SU-DHL-6 (cell line): Measurements from ENCODE around the gene NCAPD3.

Source experiments
- H2AFZ ChIP-seq: fragments of 200-600 bp; sonication (generic); 2 replicates; pipeline ENCODE4 v1.6.1; 2014; ENCODE audit warnings: low read depth, mild to moderate bottlenecking, moderate library complexity, mixed read lengths, antibody characterized with exemption, low read length; ENCODE audit not compliant: severe bottlenecking
- H3F3A ChIP-seq: fragments of 200-600 bp; shearing (Covaris generic); 2 replicates; pipeline ENCODE4 v1.6.0; 2016; ENCODE audit warnings: antibody characterized with exemption, mild to moderate bottlenecking; ENCODE audit not compliant: insufficient read depth
- H3K27ac ChIP-seq: fragments of 200-600 bp; sonication (generic); 2 replicates; pipeline ENCODE4 v1.5.1; 2016; ENCODE audit warnings: low read depth, mild to moderate bottlenecking, low read length, moderate library complexity, mixed read lengths
- H3K27me3 ChIP-seq: fragments of 200-600 bp; sonication (generic), shearing (Covaris generic); 2 replicates; pipeline ENCODE4 v1.6.0; 2014; ENCODE audit warnings: mild to moderate bottlenecking, low read length
- H3K36me3 ChIP-seq: fragments of 200-600 bp; sonication (generic); 2 replicates; pipeline ENCODE4 v1.6.1; 2014; ENCODE audit warnings: mild to moderate bottlenecking, low read length, mixed read lengths
- H3K4me2 ChIP-seq: fragments of 300-600, 200-600 bp; shearing (Covaris generic), sonication (generic); 2 replicates; pipeline ENCODE4 v1.6.0; 2014; ENCODE audit warnings: low read length, low read depth, mild to moderate bottlenecking; ENCODE audit not compliant: poor library complexity, severe bottlenecking
- H3K4me3 ChIP-seq: fragments of 200-600 bp; sonication (generic); 2 replicates; pipeline ENCODE4 v1.5.1; 2014; ENCODE audit warnings: antibody characterized with exemption, low read length, mild to moderate bottlenecking, mixed read lengths; ENCODE audit not compliant: insufficient read depth, poor library complexity, severe bottlenecking
- H3K79me2 ChIP-seq: fragments of 200-600 bp; sonication (generic); 2 replicates; pipeline ENCODE4 v1.6.1; 2014; ENCODE audit warnings: mild to moderate bottlenecking, low read length, moderate library complexity; ENCODE audit not compliant: insufficient read depth
- H3K9ac ChIP-seq: fragments of 200-600 bp; sonication (generic); 2 replicates; pipeline ENCODE4 v1.7.0; 2014; ENCODE audit warnings: mild to moderate bottlenecking, low read length
- H3K9me2 ChIP-seq: fragments of 200-600 bp; sonication (generic); replicated peaks from 2 replicates; pipeline ENCODE4 v1.6.1; 2014; ENCODE audit warnings: low read length; ENCODE audit not compliant: insufficient read depth
- H3K9me3 ChIP-seq: fragments of 200-600 bp; sonication (generic); 2 replicates; pipeline ENCODE4 v1.6.1; 2014; ENCODE audit warnings: low read length, mixed read lengths; ENCODE audit not compliant: insufficient read depth
- H4K20me1 ChIP-seq: fragments of 200-600 bp; sonication (generic); 2 replicates; pipeline ENCODE4 v1.6.1; 2014; ENCODE audit warnings: low read depth, mild to moderate bottlenecking, antibody characterized with exemption, low read length, moderate library complexity, mixed read lengths
- EZH2phosphoT487 ChIP-seq: fragments of 200-600 bp; sonication (generic), shearing (Covaris generic); conservative IDR thresholded peaks from 2 replicates; pipeline ENCODE4 v1.6.1; 2018; ENCODE audit warnings: mild to moderate bottlenecking, antibody characterized with exemption, low read length, moderate library complexity, mixed read lengths
- TF ChIP-seq, protein P1 (sequence below): fragments of 200-600 bp; sonication (generic); IDR thresholded peaks from one replicate; pipeline ENCODE4 v1.5.1; 2017; ENCODE audit warnings: antibody characterized with exemption, mild to moderate bottlenecking, low read length, moderate library complexity; ENCODE audit not compliant: insufficient read depth, poor library complexity, severe bottlenecking

Gene NCAPD3

DNA sequence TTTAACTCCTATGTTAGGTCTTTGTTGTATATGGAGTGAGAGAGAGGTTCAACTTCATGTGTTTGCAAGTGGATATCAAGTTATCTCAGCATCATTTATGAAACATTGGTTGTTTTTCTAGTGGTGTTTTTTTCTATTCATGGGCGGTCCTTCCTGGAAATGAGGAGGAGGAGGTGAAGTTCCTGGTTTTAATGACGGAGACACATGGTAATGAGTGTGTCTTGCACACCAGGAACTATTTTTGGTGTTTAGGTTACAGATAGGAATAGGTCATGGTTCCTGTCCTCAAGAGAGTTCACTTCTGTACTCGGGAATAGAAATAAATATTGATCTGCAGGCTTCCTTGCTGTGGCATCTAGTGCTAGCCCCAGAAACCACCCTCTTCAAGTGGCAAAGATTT lies 80.0 kb downstream of the NCAPD3 start:
- H2AFZ ChIP-seq, result no peak overlapping the region
- H3K36me3 ChIP-seq, result no peaks in the 10 kb centered on the region
- no peak for TF ChIP-seq EZH2phosphoT487
- TF ChIP-seq, protein P1, sequence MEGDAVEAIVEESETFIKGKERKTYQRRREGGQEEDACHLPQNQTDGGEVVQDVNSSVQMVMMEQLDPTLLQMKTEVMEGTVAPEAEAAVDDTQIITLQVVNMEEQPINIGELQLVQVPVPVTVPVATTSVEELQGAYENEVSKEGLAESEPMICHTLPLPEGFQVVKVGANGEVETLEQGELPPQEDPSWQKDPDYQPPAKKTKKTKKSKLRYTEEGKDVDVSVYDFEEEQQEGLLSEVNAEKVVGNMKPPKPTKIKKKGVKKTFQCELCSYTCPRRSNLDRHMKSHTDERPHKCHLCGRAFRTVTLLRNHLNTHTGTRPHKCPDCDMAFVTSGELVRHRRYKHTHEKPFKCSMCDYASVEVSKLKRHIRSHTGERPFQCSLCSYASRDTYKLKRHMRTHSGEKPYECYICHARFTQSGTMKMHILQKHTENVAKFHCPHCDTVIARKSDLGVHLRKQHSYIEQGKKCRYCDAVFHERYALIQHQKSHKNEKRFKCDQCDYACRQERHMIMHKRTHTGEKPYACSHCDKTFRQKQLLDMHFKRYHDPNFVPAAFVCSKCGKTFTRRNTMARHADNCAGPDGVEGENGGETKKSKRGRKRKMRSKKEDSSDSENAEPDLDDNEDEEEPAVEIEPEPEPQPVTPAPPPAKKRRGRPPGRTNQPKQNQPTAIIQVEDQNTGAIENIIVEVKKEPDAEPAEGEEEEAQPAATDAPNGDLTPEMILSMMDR, result no peak
- H3F3A ChIP-seq, result no peaks in the 10 kb centered on the region
- H3K27me3 ChIP-seq, result no peaks in the 10 kb centered on the region
- no peaks in the 10 kb centered on the region for H4K20me1 ChIP-seq
- no peaks in the 10 kb centered on the region for H3K9me2 ChIP-seq
- no peak overlapping the region for H3K9ac ChIP-seq
- H3K79me2 ChIP-seq, result no peaks in the 10 kb centered on the region
- H3K27ac ChIP-seq, result no peak overlapping the region
- no peak overlapping the region for H3K4me3 ChIP-seq
- H3K9me3 ChIP-seq, result no peaks in the 10 kb centered on the region
- H3K4me2 ChIP-seq, result no peak overlapping the region

DNA sequence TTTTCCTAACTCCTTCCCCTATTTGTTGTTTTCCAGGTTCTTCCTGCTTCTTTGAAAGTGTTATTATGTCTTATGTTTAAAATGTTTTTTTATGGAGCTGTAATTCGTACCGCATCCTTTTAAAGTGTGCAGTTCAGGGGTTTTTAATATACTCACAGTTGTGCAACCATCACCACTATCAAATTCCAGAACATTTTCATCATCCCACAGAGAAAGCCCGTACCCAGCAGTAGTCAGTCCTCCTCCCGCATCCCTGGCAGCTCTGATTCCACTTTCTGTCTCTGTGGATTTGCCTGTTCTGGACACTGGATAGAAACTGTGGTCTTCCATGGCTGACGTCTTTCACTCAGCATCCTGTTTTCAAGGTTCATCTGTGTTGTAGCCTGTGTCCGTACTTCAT lies 81.2 kb downstream of the NCAPD3 start:
- Histone ChIP-seq H4K20me1 (no peaks in the 10 kb centered on the region), H3K27me3 (no peaks in the 10 kb centered on the region), H3K79me2 (no peaks in the 10 kb centered on the region), H3K4me3 (no peak overlapping the region), H3K9ac (no peak overlapping the region), H2AFZ (no peak overlapping the region), H3K36me3 (no peaks in the 10 kb centered on the region), H3K27ac (no peak overlapping the region), H3K9me3 (no peaks in the 10 kb centered on the region), H3F3A (no peaks in the 10 kb centered on the region), H3K9me2 (no peaks in the 10 kb centered on the region), H3K4me2 (no peak overlapping the region)
- TF ChIP-seq EZH2phosphoT487, result no peak
- TF ChIP-seq, protein P1, result no peak

DNA sequence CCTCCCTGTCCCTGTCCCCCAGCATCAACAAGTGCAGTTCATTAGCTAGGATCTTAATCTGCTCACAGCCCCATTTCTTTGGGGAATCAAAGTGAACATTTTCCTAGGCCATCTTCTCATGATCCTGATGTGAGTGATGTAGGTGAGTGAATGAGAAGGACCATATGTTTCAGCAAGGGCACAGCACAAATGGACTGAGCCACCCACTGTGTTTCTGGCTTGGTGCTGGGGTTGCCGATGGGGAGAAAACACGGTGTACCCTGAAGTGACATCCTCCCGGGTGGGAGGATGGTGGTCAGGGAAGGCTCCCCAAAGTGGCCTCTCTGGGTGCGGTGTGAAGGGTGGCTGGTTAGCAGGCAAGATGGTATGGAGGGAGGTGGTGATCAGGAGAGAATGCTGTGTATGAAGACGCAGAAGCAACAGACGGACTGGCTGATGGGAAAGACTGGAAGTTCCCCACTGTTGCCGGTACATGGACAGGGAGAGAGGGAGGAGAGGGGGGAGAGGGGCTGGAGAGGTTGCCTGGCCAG lies 82.7 kb downstream of the NCAPD3 start:
- Histone ChIP-seq H2AFZ (no peak overlapping the region), H3K36me3 (no peaks in the 10 kb centered on the region), H3K9ac (no peak overlapping the region), H3K4me2 (no peak overlapping the region), H3K9me3 (no peaks in the 10 kb centered on the region), H3F3A (no peaks in the 10 kb centered on the region), H3K9me2 (no peaks in the 10 kb centered on the region), H4K20me1 (no peaks in the 10 kb centered on the region), H3K79me2 (no peaks in the 10 kb centered on the region), H3K27ac (no peak overlapping the region), H3K4me3 (no peak overlapping the region), H3K27me3 (no peaks in the 10 kb centered on the region)
- TF ChIP-seq EZH2phosphoT487, result no peak
- TF ChIP-seq, protein P1, result no peak
